CD4-positive, alpha-beta T cell treated with Interleukin-15 for 1 hour (primary cell): ENCODE measurements around the gene RPUSD3.

Source experiments
- DNase-seq: peaks from one replicate; pipeline ENCODE4 v3.0.0-alpha.2; 2020

Gene RPUSD3

GRCh38 chr3:9797196-9797945 lies 46.4 kb downstream of the RPUSD3 start:
- DNase-seq: no peak

DNA sequence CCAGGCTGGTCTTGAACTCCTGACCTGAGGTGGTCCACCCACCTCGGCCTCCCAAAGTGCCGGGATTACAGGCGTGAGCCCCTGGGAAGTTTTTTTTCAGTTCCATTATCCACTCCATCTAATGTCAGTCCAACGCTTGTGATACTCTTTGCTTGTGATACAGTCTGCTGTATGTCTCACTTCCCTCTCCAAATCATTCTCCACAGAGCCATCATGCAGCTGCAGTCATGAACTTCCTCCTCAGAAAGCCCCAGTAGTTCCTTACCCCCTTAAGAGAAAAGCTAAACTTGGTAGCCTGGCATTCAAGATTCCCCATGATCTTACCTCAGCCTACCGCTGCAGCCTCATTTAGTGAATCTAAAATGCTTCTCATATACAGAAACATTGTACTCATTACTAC lies 48.6 kb downstream of the RPUSD3 start:
- peak; percentile 36 for DNase-seq

- no peak for DNase-seq
These were observed 49.4 kb downstream of the RPUSD3 start for GRCh38 chr3:9794400-9794799.

- DNase-seq: peak; percentile 32
These were observed 50.5 kb downstream of the RPUSD3 start for GRCh38 chr3:9793161-9793781.

- peak; percentile 93 for DNase-seq
These were observed 51.2 kb downstream of the RPUSD3 start, which contains the start of the genes ARPC4 and TADA3 for GRCh38 chr3:9792405-9793160. Gene ARPC4 (plus strand): TSS chr3:9793082. CDS start chr3:9793122, 40 bp downstream. Gene TADA3 (minus strand): TSS chr3:9792473. CDS start chr3:9791466, 1,007 bp downstream.

GRCh38 chr3:9791790-9792404 lies 51.9 kb downstream of the RPUSD3 start:
- no peak for DNase-seq

DNA sequence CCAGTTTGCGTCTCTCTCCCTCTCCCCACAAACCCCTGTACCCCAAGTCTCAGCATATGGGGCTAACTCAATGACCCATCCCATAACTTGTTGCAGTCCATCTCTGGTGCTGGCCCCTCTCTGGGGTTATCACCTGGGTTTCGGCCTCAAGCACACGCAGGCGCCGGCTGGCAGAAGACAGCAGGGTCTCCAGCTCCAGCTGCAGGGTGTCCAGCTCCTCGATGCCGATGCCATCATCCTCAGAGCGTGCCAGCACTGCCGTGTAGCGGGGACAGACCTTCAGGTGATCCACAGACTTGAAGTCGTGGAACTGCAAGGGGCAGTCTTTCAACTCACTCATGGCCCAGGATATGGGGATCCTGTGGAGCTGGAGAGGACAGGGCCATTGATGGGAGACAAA lies 52.7 kb downstream of the RPUSD3 start:
- DNase-seq: no peak
